Progenitor cell of endocrine pancreas (in vitro differentiated cells): ENCODE results near the gene BANF1. TPM values are rescaled to one million over a fixed set of nuclear protein-coding genes. Genes with fewer than 3 reads are reported as not detected.

Experiments used
- DNase-seq: peaks from one replicate; pipeline ENCODE4 v3.0.0; 2021; ENCODE audit warnings: low spot score; ENCODE audit not compliant: unreplicated experiment
- H3K27ac Mint-ChIP-seq: 2 replicates; pipeline ENCODE4 v1.8.0; 2021; ENCODE audit warnings: mild to moderate bottlenecking, moderate library complexity, mixed read lengths
- H3K27me3 Mint-ChIP-seq: 2 replicates; pipeline ENCODE4 v1.8.0; 2021; ENCODE audit warnings: mixed read lengths
- H3K36me3 Mint-ChIP-seq: 2 replicates; pipeline ENCODE4 v1.8.0; 2022; ENCODE audit warnings: mixed read lengths; ENCODE audit not compliant: insufficient read depth
- H3K4me1 Mint-ChIP-seq: 2 replicates; pipeline ENCODE4 v1.8.0; 2021; ENCODE audit warnings: low read depth, mixed read lengths
- H3K4me3 Mint-ChIP-seq: 2 replicates; pipeline ENCODE4 v1.8.0; 2021; ENCODE audit warnings: low read depth, mild to moderate bottlenecking, moderate library complexity, mixed read lengths
- H3K9me3 Mint-ChIP-seq: 2 replicates; pipeline ENCODE4 v1.8.0; 2021; ENCODE audit warnings: low read depth, mixed read lengths
- long read RNA-seq: library from polyadenylated mRNA; unstranded; transcript quantifications from one replicate; pipeline ENCODE4 v2.0.0, GENCODE V29; 2020
- total RNA-seq: library from RNA; stranded (reverse); gene quantifications from 2 replicates; pipeline ENCODE4 v1.2.1, GENCODE V29; 2021
- TF ChIP-seq, protein P1 (sequence below): fragments of 200-600 bp; sonication (generic); IDR thresholded peaks from one replicate; pipeline ENCODE4 v1.5.0; 2021; ENCODE audit warnings: antibody characterized with exemption, mild to moderate bottlenecking; ENCODE audit not compliant: unreplicated experiment

BANF1 gene, protein sequence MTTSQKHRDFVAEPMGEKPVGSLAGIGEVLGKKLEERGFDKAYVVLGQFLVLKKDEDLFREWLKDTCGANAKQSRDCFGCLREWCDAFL
- 200 and 222 TPM in 2 replicates for total RNA-seq
- long read RNA-seq, transcript BANF1-201 (3 exons, 1,155 nt): major isoform, 16 of 23 reads
- long read RNA-seq, partial matches to known transcripts: 1 of 23 reads
- long read RNA-seq, other reads (novel, unspliced or antisense): 3 of 23 reads

DNA sequence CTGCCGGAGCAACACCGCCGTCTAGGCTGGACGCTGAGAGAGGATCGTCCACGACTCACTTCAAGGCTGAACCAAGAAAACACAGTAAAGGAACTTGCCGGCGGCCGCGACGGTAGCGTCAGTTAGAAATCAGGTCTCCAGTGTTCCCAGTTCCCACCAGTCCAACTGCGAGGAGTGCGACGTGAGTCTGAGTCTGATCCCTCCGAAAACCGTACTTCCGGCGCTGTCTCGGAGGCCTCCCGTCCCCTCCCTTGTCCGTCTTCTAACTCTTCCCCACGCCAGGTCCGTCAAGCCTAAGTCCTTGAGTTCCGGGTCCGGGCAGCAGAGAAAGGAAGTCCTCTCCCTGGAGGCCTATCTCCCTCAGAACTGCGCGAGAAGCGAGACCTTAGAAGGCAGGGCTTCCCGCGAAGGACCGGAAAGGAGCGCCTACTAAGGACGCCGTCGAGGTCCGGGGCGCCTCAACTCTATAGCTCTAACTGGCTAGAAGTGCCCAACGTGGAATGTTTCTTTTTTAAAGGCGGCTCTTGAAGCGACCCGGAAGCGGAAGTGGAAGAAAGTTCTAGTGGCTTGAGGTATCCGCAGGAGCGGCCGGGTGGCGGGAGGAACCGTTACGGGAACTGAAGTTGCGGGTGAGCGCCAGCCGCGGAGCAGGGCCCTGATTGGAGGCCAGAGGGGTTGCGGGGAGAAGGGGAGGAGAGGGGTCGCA lies at the start of gene BANF1, which contains the start of gene EIF1AD:
Gene BANF1, plus strand, starts transcription at position 562 of the 706 bp plus-strand sequence. CDS start 748 bp downstream, outside the sequence.
Gene EIF1AD, minus strand, starts transcription at position 216 of the 706 bp plus-strand sequence. CDS start 1,768 bp downstream, outside the sequence.
- peak within 1 kb of the TSS; percentile 99 for H3K27ac Mint-ChIP-seq
- H3K4me3 Mint-ChIP-seq: peak within 1 kb of the TSS; percentile 100
- H3K36me3 Mint-ChIP-seq: peaks cover 17% of the 10 kb centered on the region
- DNase-seq: peak; percentile 76
- peaks cover 18% of the 10 kb centered on the region for H3K4me1 Mint-ChIP-seq
- no peaks in the 10 kb centered on the region for H3K9me3 Mint-ChIP-seq
- TF ChIP-seq, protein P1, sequence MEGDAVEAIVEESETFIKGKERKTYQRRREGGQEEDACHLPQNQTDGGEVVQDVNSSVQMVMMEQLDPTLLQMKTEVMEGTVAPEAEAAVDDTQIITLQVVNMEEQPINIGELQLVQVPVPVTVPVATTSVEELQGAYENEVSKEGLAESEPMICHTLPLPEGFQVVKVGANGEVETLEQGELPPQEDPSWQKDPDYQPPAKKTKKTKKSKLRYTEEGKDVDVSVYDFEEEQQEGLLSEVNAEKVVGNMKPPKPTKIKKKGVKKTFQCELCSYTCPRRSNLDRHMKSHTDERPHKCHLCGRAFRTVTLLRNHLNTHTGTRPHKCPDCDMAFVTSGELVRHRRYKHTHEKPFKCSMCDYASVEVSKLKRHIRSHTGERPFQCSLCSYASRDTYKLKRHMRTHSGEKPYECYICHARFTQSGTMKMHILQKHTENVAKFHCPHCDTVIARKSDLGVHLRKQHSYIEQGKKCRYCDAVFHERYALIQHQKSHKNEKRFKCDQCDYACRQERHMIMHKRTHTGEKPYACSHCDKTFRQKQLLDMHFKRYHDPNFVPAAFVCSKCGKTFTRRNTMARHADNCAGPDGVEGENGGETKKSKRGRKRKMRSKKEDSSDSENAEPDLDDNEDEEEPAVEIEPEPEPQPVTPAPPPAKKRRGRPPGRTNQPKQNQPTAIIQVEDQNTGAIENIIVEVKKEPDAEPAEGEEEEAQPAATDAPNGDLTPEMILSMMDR: no peak
- no peaks in the 10 kb centered on the region for H3K27me3 Mint-ChIP-seq

GRCh38 chr11:65953471-65953870 lies 48.8 kb upstream of the BANF1 start:
- no peak overlapping the region for H3K27ac Mint-ChIP-seq
- H3K9me3 Mint-ChIP-seq: no peaks in the 10 kb centered on the region
- no peaks in the 10 kb centered on the region for H3K27me3 Mint-ChIP-seq
- TF ChIP-seq, protein P1: no peak
- peaks cover 4% of the 10 kb centered on the region for H3K4me1 Mint-ChIP-seq
- no peaks in the 10 kb centered on the region for H3K36me3 Mint-ChIP-seq
- DNase-seq: no peak
- no peak overlapping the region for H3K4me3 Mint-ChIP-seq

- Mint-ChIP-seq H3K9me3 (no peaks in the 10 kb centered on the region), H3K4me1 (peaks cover 4% of the 10 kb centered on the region), H3K36me3 (no peaks in the 10 kb centered on the region), H3K4me3 (no peak overlapping the region), H3K27me3 (no peaks in the 10 kb centered on the region), H3K27ac (no peak overlapping the region)
- no peak for DNase-seq
- TF ChIP-seq, protein P1: no peak
These were observed 47.5 kb upstream of the BANF1 start for GRCh38 chr11:65954771-65955170.

GRCh38 chr11:65958291-65958690 lies 44.0 kb upstream of the BANF1 start:
- H3K36me3 Mint-ChIP-seq: peaks cover 2% of the 10 kb centered on the region
- TF ChIP-seq, protein P1: no peak
- no peak overlapping the region for H3K4me3 Mint-ChIP-seq

DNA sequence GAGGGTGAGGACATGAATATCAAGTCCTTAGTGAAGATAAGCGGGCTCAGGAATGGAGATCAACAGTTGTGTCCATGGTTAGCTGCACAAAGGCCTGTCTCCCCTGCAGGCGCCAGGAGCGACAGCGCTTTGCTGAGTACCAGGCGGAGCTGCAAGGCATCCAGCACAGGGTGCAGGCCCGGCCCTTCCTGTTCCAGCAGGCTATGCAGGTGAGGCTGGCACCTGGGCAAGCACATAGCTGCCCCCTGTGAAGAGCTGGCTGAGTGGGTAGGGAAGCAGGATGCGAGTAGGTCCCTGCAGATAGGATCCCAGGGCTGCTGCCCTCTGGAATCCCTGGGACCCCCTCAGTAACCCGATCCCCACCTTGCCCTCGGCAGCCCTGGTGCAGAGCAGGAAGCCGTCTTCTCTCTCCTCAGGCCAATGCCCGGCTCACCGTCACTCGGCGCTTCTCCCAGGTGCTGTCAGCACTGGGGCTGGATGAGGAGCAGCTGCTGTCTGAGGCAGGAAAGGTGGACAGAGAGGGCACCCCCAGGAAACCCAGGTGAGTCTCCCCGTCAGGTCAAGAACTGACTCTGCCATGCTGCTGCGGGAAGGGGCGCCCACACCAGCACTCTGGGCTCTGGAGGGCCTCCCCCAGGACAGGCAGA lies 43.4 kb upstream of the BANF1 start:
- Mint-ChIP-seq H3K27ac (peak overlapping the region; percentile 56), H3K36me3 (peaks cover 2% of the 10 kb centered on the region), H3K4me3 (no peak overlapping the region), H3K4me1 (peaks cover 15% of the 10 kb centered on the region), H3K9me3 (no peaks in the 10 kb centered on the region), H3K27me3 (no peaks in the 10 kb centered on the region)
- DNase-seq: no peak
- TF ChIP-seq, protein P1: no peak

More at GRCh38 chr11:65958291-65958690, 44.0 kb upstream of the BANF1 start:
- H3K27ac Mint-ChIP-seq: no peak overlapping the region
- H3K9me3 Mint-ChIP-seq: no peaks in the 10 kb centered on the region
- H3K27me3 Mint-ChIP-seq: no peaks in the 10 kb centered on the region
- peaks cover 15% of the 10 kb centered on the region for H3K4me1 Mint-ChIP-seq
- no peak for DNase-seq
